Bronchial smooth muscle cell (primary cell): ENCODE data around the gene THAP12. TPM values are rescaled to one million over a fixed set of nuclear protein-coding genes. Genes with fewer than 3 reads are reported as not detected.

Source experiments
- total RNA-seq: library from RNA; depleted of rRNA; stranded (reverse); fragments of >200 nt; gene quantifications from 2 replicates; pipeline ENCODE4 v1.2.1, GENCODE V29; 2014

The THAP12 gene, protein sequence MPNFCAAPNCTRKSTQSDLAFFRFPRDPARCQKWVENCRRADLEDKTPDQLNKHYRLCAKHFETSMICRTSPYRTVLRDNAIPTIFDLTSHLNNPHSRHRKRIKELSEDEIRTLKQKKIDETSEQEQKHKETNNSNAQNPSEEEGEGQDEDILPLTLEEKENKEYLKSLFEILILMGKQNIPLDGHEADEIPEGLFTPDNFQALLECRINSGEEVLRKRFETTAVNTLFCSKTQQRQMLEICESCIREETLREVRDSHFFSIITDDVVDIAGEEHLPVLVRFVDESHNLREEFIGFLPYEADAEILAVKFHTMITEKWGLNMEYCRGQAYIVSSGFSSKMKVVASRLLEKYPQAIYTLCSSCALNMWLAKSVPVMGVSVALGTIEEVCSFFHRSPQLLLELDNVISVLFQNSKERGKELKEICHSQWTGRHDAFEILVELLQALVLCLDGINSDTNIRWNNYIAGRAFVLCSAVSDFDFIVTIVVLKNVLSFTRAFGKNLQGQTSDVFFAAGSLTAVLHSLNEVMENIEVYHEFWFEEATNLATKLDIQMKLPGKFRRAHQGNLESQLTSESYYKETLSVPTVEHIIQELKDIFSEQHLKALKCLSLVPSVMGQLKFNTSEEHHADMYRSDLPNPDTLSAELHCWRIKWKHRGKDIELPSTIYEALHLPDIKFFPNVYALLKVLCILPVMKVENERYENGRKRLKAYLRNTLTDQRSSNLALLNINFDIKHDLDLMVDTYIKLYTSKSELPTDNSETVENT
- 24.0 and 31.5 TPM in 2 replicates for total RNA-seq

DNA sequence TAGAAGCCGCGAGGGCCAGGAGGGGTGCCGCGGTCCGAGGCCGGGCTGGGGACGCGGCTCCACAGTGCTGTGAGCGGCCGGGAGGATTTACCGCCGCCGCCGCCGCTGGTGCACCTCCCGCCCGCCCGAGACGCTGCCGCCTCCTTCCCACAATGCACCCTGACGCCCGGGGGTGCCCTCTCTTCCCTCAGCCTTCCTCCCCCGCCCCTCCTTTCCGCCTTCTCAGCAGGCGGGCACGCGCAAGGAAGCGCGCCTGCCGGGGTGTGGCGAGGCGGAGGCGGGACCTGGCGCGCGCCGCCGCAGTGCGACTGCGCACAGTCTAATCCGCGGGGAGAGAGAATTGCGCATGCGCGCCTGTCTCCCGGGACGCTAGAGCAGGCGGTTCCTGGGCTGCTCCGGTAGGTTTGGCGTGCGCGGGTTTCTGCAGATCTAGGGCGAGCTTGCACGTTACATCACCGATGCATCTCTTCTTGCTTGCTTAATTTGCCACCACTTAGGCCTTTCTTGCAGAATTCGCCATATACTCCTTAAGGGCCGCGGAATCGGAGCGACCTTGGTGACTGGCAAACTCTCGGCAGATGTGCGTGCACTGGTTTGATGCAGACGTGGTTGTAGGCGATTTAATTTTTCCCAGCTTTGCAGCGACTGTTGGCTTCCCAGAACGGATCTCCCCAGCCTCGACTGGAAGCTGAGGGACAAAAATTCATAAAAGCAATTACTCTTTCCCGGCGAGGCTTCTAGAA, at the start of gene THAP12, which contains the start of gene GVQW3:
TSS of gene THAP12 (minus strand) at position 156 of the 743 bp plus-strand sequence. CDS start 296 bp downstream, outside the sequence.
TSS of gene GVQW3 (plus strand) at position 347 of the 743 bp plus-strand sequence. CDS start 506 bp downstream, outside the sequence.

Other genes starting within 250 kb of the THAP12 start
- 0.63 TPM in 1 of 2 replicates, not detected in the other for gene WNT11, start 174.6 kb downstream of the THAP12 start, total RNA-seq
- gene GVQW3, start 191 bp upstream of the THAP12 start, total RNA-seq: 1.0 and 2.2 TPM in 2 replicates
- gene EMSY, start 63.9 kb upstream of the THAP12 start, total RNA-seq: 6.0 and 6.3 TPM in 2 replicates